ENCODE data around the gene LENEP. TPM values are rescaled to one million over a fixed set of nuclear protein-coding genes. Genes with fewer than 3 reads are reported as not detected.

The LENEP gene
- total RNA-seq, 1 donor, result not detected

- Histone ChIP-seq H3K4me2 (ENCODE audit: insufficient read depth, low read length) (peak overlapping the region; percentile 99), H3K27me3 (ENCODE audit: insufficient read depth, low read length) (no peaks in the 10 kb centered on the region), H2AFZ (ENCODE audit: low read length) (no peak overlapping the region), H3K27ac (ENCODE audit: low read depth, low read length) (peak overlapping the region; percentile 97), H3K9me3 (ENCODE audit: low read depth, low read length) (no peaks in the 10 kb centered on the region), H3K4me3 (ENCODE audit: insufficient read depth, low read length) (peak overlapping the region; percentile 79), H3K4me1 (ENCODE audit: insufficient read depth, low read length) (peaks cover 64% of the 10 kb centered on the region), H3K79me2 (ENCODE audit: insufficient read depth, low read length) (peaks cover 54% of the 10 kb centered on the region), H4K20me1 (ENCODE audit: insufficient read depth, low read length) (peaks cover 18% of the 10 kb centered on the region), H3K36me3 (ENCODE audit: insufficient read depth, low read length) (peaks cover 7% of the 10 kb centered on the region)
- TF ChIP-seq CTCF (IDR thresholded peaks at IDR 0.05; ENCODE audit: extremely low read depth, low read depth, low read length), result no peak
- DNase-seq (ENCODE audit: insufficient read length, low spot score, missing footprints), result peak; percentile 84
Observed at GRCh38 chr1:154972517-154973343, 20.7 kb upstream of the LENEP start.

DNA sequence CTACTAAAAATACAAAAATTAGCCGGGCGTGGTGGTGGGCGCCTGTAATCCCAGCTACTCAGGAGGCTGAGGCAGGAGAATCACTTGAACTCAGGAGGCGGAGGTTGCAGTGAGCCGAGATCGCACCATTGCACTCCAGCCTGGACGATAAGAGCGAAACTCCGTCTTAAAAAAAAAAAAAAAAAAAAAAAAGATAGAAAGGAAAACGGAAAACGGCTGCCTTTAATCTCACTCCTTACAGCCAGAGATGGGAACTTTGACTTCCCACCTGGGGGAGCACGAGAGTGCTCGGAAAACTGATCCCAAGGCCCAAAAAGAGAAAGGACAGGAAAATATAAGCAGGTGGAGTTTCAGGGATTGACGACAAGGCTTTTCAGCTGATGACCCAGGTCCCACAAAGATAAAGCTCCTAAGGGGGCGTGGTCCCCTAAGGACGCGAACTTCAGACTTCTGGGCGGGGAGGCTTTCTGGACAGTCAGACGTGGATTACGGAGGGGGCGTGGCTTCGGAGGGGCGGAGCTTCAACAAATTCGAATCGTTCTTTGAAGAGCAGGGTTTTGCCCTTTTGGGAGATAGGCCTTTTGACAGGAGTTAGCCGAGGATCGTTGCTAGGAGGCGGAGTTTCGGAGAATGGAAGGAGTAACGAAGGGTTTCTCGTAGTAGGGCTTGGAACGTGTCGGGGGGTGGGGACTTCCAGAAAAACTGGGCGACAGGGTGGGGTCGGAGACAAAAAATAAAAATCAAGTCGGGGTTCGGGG is 19.9 kb upstream of the LENEP start:
- Histone ChIP-seq H3K4me2 (ENCODE audit: insufficient read depth, low read length) (peak overlapping the region; percentile 99), H3K9me3 (ENCODE audit: low read depth, low read length) (no peaks in the 10 kb centered on the region), H3K27me3 (ENCODE audit: insufficient read depth, low read length) (no peaks in the 10 kb centered on the region), H3K4me3 (ENCODE audit: insufficient read depth, low read length) (peak overlapping the region; percentile 79), H2AFZ (ENCODE audit: low read length) (no peak overlapping the region), H3K4me1 (ENCODE audit: insufficient read depth, low read length) (peaks cover 56% of the 10 kb centered on the region), H3K27ac (ENCODE audit: low read depth, low read length) (peak overlapping the region; percentile 97), H3K36me3 (ENCODE audit: insufficient read depth, low read length) (peaks cover 8% of the 10 kb centered on the region), H3K79me2 (ENCODE audit: insufficient read depth, low read length) (peaks cover 54% of the 10 kb centered on the region), H4K20me1 (ENCODE audit: insufficient read depth, low read length) (peaks cover 11% of the 10 kb centered on the region)
- TF ChIP-seq CTCF (IDR thresholded peaks at IDR 0.05; ENCODE audit: extremely low read depth, low read depth, low read length), result no peak
- peak; percentile 91 for DNase-seq (ENCODE audit: insufficient read length, low spot score, missing footprints)

DNA sequence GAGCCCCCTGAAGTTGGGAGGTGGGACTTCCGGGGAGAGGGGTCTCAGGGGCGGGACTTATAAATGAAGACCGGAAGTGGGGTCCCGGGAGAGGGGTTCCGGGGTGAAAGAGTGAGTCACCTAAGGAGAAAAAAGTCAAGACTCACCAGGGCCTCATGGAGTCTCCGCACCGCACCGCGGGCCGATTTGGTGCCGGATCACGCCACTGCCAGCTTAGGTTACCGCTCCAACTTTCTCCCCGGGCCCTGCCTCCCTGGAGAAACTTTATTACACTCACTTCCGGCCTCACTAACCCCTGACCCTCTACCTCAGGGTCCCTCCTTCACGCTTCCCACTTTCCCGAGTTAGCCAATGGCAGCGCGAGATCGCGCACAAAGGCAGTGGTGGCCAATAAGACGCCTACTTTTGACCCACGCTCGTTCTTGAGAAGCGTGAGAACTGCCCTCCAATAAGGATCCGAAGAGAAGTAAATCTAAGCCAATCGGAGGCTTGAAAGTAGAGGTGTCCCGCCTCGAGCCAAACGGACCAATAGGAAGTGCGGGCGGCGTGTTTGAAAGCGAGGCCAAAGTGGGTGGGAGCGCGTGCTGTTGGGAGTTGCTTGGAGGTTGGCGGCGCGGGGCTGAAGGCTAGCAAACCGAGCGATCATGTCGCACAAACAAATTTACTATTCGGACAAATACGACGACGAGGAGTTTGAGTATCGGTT is 19.1 kb upstream of the LENEP start, which contains the start of gene CKS1B:
Gene CKS1B (plus strand): TSS at position 580 of the 706 bp plus-strand sequence. CDS start 65 bp downstream, at position 645.
- Histone ChIP-seq H3K4me2 (ENCODE audit: insufficient read depth, low read length) (peak within 1 kb of the TSS; percentile 99), H3K9me3 (ENCODE audit: low read depth, low read length) (no peaks in the 10 kb centered on the region), H4K20me1 (ENCODE audit: insufficient read depth, low read length) (peaks cover 4% of the 10 kb centered on the region), H3K4me3 (ENCODE audit: insufficient read depth, low read length) (peak within 1 kb of the TSS; percentile 79), H3K27ac (ENCODE audit: low read depth, low read length) (peak within 1 kb of the TSS; percentile 97), H3K79me2 (ENCODE audit: insufficient read depth, low read length) (peaks cover 47% of the 10 kb centered on the region), H3K36me3 (ENCODE audit: insufficient read depth, low read length) (peaks cover 9% of the 10 kb centered on the region), H2AFZ (ENCODE audit: low read length) (peak within 1 kb of the TSS; percentile 89), H3K4me1 (ENCODE audit: insufficient read depth, low read length) (peaks cover 48% of the 10 kb centered on the region), H3K27me3 (ENCODE audit: insufficient read depth, low read length) (no peaks in the 10 kb centered on the region)
- TF ChIP-seq CTCF (IDR thresholded peaks at IDR 0.05; ENCODE audit: extremely low read depth, low read depth, low read length), result no peak
- DNase-seq (ENCODE audit: insufficient read length, low spot score, missing footprints), result peak; percentile 97

Data from osteoblast (primary cell).